ENCODE measurements around the gene SRP19. TPM values are rescaled to one million over a fixed set of nuclear protein-coding genes. Genes with fewer than 3 reads are reported as not detected.

Gene SRP19
- polyA plus RNA-seq, 1 donor (not counting 4 experiments of a cell fraction or from before 2014, with no cell fraction given), result 93.7 TPM

- Histone ChIP-seq H3K9me3 (ENCODE audit: control insufficient read depth, low read depth, low read length) (no peaks in the 10 kb centered on the region), H3K4me3 (ENCODE audit: control insufficient read depth in 2 of 3, extremely low read depth in 1 of 3, insufficient read depth in 2 of 3, low read depth in 1 of 3, low read length in 3 of 3) (no peak overlapping the region), H3K9ac (ENCODE audit: control insufficient read depth, extremely low read depth, insufficient read depth, low read length) (no peak overlapping the region), H3K4me1 (ENCODE audit: control insufficient read depth, extremely low read depth, insufficient read depth, low read length) (no peaks in the 10 kb centered on the region), H3K36me3 (ENCODE audit: control insufficient read depth in 2 of 2, extremely low read depth in 1 of 2, insufficient read depth in 2 of 2, low read length in 2 of 2) (peaks cover 5% of the 10 kb centered on the region in 2 experiments), H2AFZ (ENCODE audit: control insufficient read depth, low read length) (no peak overlapping the region), H3K9me1 (ENCODE audit: control insufficient read depth, extremely low read depth, insufficient read depth, low read length) (no peaks in the 10 kb centered on the region), H3K27ac (ENCODE audit: control insufficient read depth, insufficient read depth, low read length) (no peak overlapping the region), H3K79me2 (ENCODE audit: control insufficient read depth, insufficient read depth, low read length) (no peaks in the 10 kb centered on the region), H4K20me1 (ENCODE audit: control insufficient read depth, extremely low read depth, insufficient read depth, low read length) (no peaks in the 10 kb centered on the region), H3K4me2 (ENCODE audit: control insufficient read depth, extremely low read depth, insufficient read depth, low read depth, low read length) (no peak overlapping the region), H3K27me3 (ENCODE audit: control insufficient read depth, extremely low read depth, insufficient read depth, low read length) (no peaks in the 10 kb centered on the region)
- dilution Hi-C loops (cut with MboI; ENCODE audit: extremely low pct_ligation_motif_present, low sequenced_read_pairs), result no loop called here
- TF ChIP-seq EZH2 (IDR thresholded peaks at IDR 0.05; ENCODE audit: low read length) (no peak), CTCF (optimal IDR thresholded peaks at IDR 0.05 in 1 of 3, IDR thresholded peaks at IDR 0.05 in 1 of 3, conservative IDR thresholded peaks at IDR 0.05 in 1 of 3; ENCODE audit: extremely low read depth in 1 of 3, insufficient read depth in 2 of 3, low read length in 3 of 3) (no peak)
- no peak for FAIRE-seq
- no peak for DNase-seq (ENCODE audit: low read depth, low spot score)
Observed at GRCh38 chr5:112820246-112820645, 40.8 kb upstream of the SRP19 start.

- TF ChIP-seq CTCF (optimal IDR thresholded peaks at IDR 0.05 in 1 of 3, IDR thresholded peaks at IDR 0.05 in 1 of 3, conservative IDR thresholded peaks at IDR 0.05 in 1 of 3; ENCODE audit: extremely low read depth in 1 of 3, insufficient read depth in 2 of 3, low read length in 3 of 3) (no peak), EZH2 (IDR thresholded peaks at IDR 0.05; ENCODE audit: low read length) (no peak)
- H3K9ac ChIP-seq (ENCODE audit: control insufficient read depth, extremely low read depth, insufficient read depth, low read length), result no peak overlapping the region
- H2AFZ ChIP-seq (ENCODE audit: control insufficient read depth, low read length), result no peak overlapping the region
- dilution Hi-C loops (cut with MboI; ENCODE audit: extremely low pct_ligation_motif_present, low sequenced_read_pairs), result no loop called here
- H3K9me3 ChIP-seq (ENCODE audit: control insufficient read depth, low read depth, low read length), result no peaks in the 10 kb centered on the region
- H3K36me3 ChIP-seq (ENCODE audit: control insufficient read depth in 2 of 2, extremely low read depth in 1 of 2, insufficient read depth in 2 of 2, low read length in 2 of 2), result peaks cover 5 to 7% of the 10 kb centered on the region in 2 experiments
- DNase-seq (ENCODE audit: low read depth, low spot score) (no peak), FAIRE-seq (no peak)
- H3K4me2 ChIP-seq (ENCODE audit: control insufficient read depth, extremely low read depth, insufficient read depth, low read depth, low read length), result no peak overlapping the region
- no peaks in the 10 kb centered on the region for H3K79me2 ChIP-seq (ENCODE audit: control insufficient read depth, insufficient read depth, low read length)
- H3K4me3 ChIP-seq (ENCODE audit: control insufficient read depth in 2 of 3, extremely low read depth in 1 of 3, insufficient read depth in 2 of 3, low read depth in 1 of 3, low read length in 3 of 3), result no peak overlapping the region
- H3K4me1 ChIP-seq (ENCODE audit: control insufficient read depth, extremely low read depth, insufficient read depth, low read length), result no peaks in the 10 kb centered on the region
- H3K27me3 ChIP-seq (ENCODE audit: control insufficient read depth, extremely low read depth, insufficient read depth, low read length), result no peaks in the 10 kb centered on the region
- H3K27ac ChIP-seq (ENCODE audit: control insufficient read depth, insufficient read depth, low read length), result no peak overlapping the region
- H3K9me1 ChIP-seq (ENCODE audit: control insufficient read depth, extremely low read depth, insufficient read depth, low read length), result no peaks in the 10 kb centered on the region
- no peaks in the 10 kb centered on the region for H4K20me1 ChIP-seq (ENCODE audit: control insufficient read depth, extremely low read depth, insufficient read depth, low read length)
Observed at GRCh38 chr5:112822456-112822855, 38.6 kb upstream of the SRP19 start.
